DND-41 (cell line): ENCODE results near the gene ESR2.

Experiments used
- ATAC-seq: fragments of 200-7000 bp; cut with Tn5 transposase; 3 replicates; pipeline ENCODE4 v1.9.1; 2021; ENCODE audit warnings: low read depth; ENCODE audit not compliant: insufficient read depth
- DNase-seq: peaks from one replicate; pipeline ENCODE4 v3.0.0-alpha.2; 2020
- H2AFZ ChIP-seq: 2 replicates; pipeline ENCODE4 v1.6.0; 2012; ENCODE audit warnings: low read depth, low read length
- H3K27ac ChIP-seq: 2 replicates; pipeline ENCODE4 v1.5.1; 2012; ENCODE audit warnings: low read length, inconsistent platforms
- H3K27me3 ChIP-seq: fragments of 200-600 bp; sonication (generic); 2 replicates; pipeline ENCODE4 v1.6.0; 2012; ENCODE audit warnings: low read length, mild to moderate bottlenecking, inconsistent platforms; ENCODE audit not compliant: insufficient read depth, poor library complexity
- H3K36me3 ChIP-seq: 2 replicates; pipeline ENCODE4 v1.5.1; 2012; ENCODE audit warnings: low read length, inconsistent platforms; ENCODE audit not compliant: insufficient read depth
- H3K4me1 ChIP-seq: 2 replicates; pipeline ENCODE4 v1.5.1; 2012; ENCODE audit warnings: mild to moderate bottlenecking, low read length; ENCODE audit not compliant: insufficient read depth
- H3K4me2 ChIP-seq: 2 replicates; pipeline ENCODE4 v1.6.0; 2012; ENCODE audit warnings: mild to moderate bottlenecking, moderate library complexity, low read length, inconsistent platforms; ENCODE audit not compliant: insufficient read depth
- H3K4me3 ChIP-seq, 2 experiments: fragments of 200-600 bp in 1 of 2; shearing (Covaris generic) in 1 of 2; 2 replicates each; pipeline ENCODE4 v1.5.1; 2012 to 2016; ENCODE audit warnings: inconsistent platforms in 2 of 2, low read length in 2 of 2, mild to moderate bottlenecking in 2 of 2, low read depth in 1 of 2, moderate library complexity in 1 of 2
- H3K79me2 ChIP-seq: 2 replicates; pipeline ENCODE4 v1.6.0; 2012; ENCODE audit warnings: low read length, inconsistent platforms; ENCODE audit not compliant: insufficient read depth
- H3K9ac ChIP-seq: 2 replicates; pipeline ENCODE4 v1.6.0; 2012; ENCODE audit warnings: low read depth, mild to moderate bottlenecking, inconsistent platforms, low read length, moderate library complexity
- H3K9me3 ChIP-seq: 2 replicates; pipeline ENCODE4 v1.5.1; 2012; ENCODE audit warnings: low read length, moderate library complexity, mild to moderate bottlenecking, inconsistent platforms; ENCODE audit not compliant: insufficient read depth, severe bottlenecking
- H4K20me1 ChIP-seq: 2 replicates; pipeline ENCODE4 v1.6.0; 2012; ENCODE audit warnings: low read length; ENCODE audit not compliant: insufficient read depth
- EZH2 ChIP-seq: IDR thresholded peaks from 3 replicates; pipeline ENCODE4 v1.6.1; 2012; ENCODE audit warnings: borderline replicate concordance, low read depth, mild to moderate bottlenecking, moderate library complexity, low read length, inconsistent platforms; ENCODE audit not compliant: severe bottlenecking
- TF ChIP-seq, protein P1 (sequence below): IDR thresholded peaks from 2 replicates; pipeline ENCODE4 v1.5.1; 2012; ENCODE audit warnings: borderline replicate concordance, low read length, moderate library complexity, mild to moderate bottlenecking; ENCODE audit not compliant: poor library complexity, severe bottlenecking; ENCODE audit errors: extremely low read depth

The ESR2 gene

DNA sequence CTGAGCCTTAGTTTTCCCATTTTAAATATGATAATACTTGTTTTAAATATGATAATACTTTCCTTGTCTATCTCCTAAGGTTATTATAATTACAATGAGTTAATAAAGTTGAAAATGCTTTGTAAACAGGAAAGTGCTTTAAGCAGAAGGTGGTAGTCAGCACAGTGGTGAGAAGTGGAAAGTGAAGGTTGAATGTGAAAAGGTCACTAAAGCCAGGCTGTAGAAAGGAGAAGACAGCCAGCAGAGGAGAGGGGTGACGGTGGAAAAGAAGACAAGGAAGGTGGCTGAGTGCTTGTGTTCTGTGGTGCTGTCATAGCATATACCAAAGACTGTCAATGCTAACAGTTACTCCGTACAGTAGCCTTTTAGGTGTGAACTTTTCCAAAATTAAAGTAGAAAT lies 117.8 kb downstream of the ESR2 start:
- Histone ChIP-seq H3K27ac (no peak overlapping the region), H3K9me3 (no peaks in the 10 kb centered on the region), H3K4me1 (no peaks in the 10 kb centered on the region), H2AFZ (no peak overlapping the region), H3K27me3 (no peaks in the 10 kb centered on the region), H3K79me2 (no peaks in the 10 kb centered on the region), H3K4me3 (no peak overlapping the region), H4K20me1 (no peaks in the 10 kb centered on the region), H3K36me3 (peaks cover 80% of the 10 kb centered on the region), H3K4me2 (no peak overlapping the region), H3K9ac (no peak overlapping the region)
- no peak for ATAC-seq
- no peak for DNase-seq
- TF ChIP-seq, protein P1, sequence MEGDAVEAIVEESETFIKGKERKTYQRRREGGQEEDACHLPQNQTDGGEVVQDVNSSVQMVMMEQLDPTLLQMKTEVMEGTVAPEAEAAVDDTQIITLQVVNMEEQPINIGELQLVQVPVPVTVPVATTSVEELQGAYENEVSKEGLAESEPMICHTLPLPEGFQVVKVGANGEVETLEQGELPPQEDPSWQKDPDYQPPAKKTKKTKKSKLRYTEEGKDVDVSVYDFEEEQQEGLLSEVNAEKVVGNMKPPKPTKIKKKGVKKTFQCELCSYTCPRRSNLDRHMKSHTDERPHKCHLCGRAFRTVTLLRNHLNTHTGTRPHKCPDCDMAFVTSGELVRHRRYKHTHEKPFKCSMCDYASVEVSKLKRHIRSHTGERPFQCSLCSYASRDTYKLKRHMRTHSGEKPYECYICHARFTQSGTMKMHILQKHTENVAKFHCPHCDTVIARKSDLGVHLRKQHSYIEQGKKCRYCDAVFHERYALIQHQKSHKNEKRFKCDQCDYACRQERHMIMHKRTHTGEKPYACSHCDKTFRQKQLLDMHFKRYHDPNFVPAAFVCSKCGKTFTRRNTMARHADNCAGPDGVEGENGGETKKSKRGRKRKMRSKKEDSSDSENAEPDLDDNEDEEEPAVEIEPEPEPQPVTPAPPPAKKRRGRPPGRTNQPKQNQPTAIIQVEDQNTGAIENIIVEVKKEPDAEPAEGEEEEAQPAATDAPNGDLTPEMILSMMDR = no peak
- no peak for TF ChIP-seq EZH2

DNA sequence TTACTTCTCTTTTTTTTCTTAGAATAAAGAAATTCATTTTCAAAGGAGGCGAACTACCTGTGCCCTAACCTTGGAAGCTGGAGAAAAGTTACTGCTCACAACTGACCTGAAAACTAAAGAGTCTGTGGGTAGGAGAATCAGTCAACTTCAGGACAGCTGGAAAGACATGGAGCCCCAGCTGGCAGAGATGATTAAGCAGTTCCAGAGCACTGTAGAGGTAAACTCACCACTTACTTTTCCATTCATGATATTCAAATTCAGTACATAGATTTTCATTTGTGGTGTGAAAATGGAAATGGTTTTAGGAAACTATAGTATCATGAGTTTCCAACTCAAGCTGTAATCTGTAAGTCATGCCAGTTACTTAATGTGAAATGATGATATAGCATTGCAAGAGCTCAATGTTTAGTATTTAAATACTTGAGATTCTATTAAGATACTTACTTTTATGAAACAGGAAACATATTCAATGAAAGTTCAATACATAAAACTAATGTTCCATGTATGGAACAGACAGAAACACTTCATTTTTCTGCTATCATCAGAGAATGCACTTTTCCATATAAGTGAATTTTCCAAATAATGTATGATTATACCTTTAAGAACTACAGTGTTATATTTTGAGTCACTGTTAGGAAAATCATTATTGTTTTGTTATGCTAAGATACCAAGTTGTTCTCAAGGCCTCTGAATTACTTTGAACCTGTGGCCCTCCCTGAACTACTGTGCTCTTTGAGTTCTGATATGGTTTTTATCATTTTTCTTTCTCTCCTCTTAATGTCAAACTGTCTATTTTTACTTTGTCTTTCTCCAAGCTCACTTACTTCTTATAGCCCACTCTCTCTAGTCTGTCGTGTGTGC lies 119.0 kb downstream of the ESR2 start:
- Histone ChIP-seq H3K4me1 (no peaks in the 10 kb centered on the region), H3K4me2 (no peak overlapping the region), H3K36me3 (peaks cover 79% of the 10 kb centered on the region), H3K27me3 (no peaks in the 10 kb centered on the region), H2AFZ (no peak overlapping the region), H3K27ac (no peak overlapping the region), H4K20me1 (no peaks in the 10 kb centered on the region), H3K9me3 (no peaks in the 10 kb centered on the region), H3K4me3 (no peak overlapping the region), H3K79me2 (no peaks in the 10 kb centered on the region), H3K9ac (no peak overlapping the region)
- TF ChIP-seq EZH2 = no peak
- TF ChIP-seq, protein P1 = no peak
- ATAC-seq = no peak
- no peak for DNase-seq

GRCh38 chr14:64170181-64170580 lies 124.0 kb downstream of the ESR2 start:
- H3K4me3 ChIP-seq = no peak overlapping the region
- DNase-seq = no peak
- H3K9ac ChIP-seq = no peak overlapping the region
- no peak overlapping the region for H2AFZ ChIP-seq
- ATAC-seq = no peak
- no peak for TF ChIP-seq EZH2
- TF ChIP-seq, protein P1 = no peak
- H3K4me1 ChIP-seq = no peaks in the 10 kb centered on the region
- H4K20me1 ChIP-seq = no peaks in the 10 kb centered on the region
- H3K9me3 ChIP-seq = no peaks in the 10 kb centered on the region
- H3K27ac ChIP-seq = no peak overlapping the region
- H3K36me3 ChIP-seq = peaks cover 81% of the 10 kb centered on the region
- no peaks in the 10 kb centered on the region for H3K79me2 ChIP-seq
- no peak overlapping the region for H3K4me2 ChIP-seq
- H3K27me3 ChIP-seq = no peaks in the 10 kb centered on the region
